Activated CD4-positive, alpha-beta T cell treated with anti-CD3 and anti-CD28 coated beads, Interleukin-2, amount 50 U/mL, for 48 hours (primary cell): ENCODE data around the gene ZMPSTE24.
A peak's percentile ranks its signal among the peaks of the same experiment; 100 is the strongest.
"Not testable (repeated sequence)": the region's sequence is repeated elsewhere in the genome, so short reads cannot be mapped to it uniquely, and the experiment has no call there.

ENCODE experiments used
- DNase-seq, 2 experiments: peaks; one replicate each; pipeline ENCODE4 v3.0.0-alpha.2; 2020

Gene ZMPSTE24

GRCh38 chr1:40318970-40319621 lies 61.1 kb downstream of the ZMPSTE24 start:
- DNase-seq, result no peak

DNA sequence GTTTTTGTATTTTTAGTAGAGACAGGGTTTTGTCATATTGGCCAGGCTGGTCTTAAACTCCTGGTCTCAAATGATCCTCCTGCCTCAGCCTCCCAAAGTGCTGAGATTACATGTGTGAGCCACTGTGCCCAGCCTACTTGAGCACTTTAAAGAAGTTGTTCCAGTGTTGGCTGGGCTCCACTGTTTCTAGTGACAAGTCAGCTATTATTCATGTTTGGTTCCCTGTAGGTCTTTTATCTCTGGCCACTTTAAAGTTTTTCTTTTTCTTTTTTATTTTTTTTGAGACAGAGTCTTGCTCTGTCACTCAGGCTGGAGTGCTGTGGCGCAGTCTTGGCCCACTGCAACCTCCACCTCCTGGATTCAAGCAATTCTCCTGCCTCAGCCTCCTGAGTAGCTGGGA lies 73.4 kb downstream of the ZMPSTE24 start:
- DNase-seq, result not testable (repeated sequence)

DNA sequence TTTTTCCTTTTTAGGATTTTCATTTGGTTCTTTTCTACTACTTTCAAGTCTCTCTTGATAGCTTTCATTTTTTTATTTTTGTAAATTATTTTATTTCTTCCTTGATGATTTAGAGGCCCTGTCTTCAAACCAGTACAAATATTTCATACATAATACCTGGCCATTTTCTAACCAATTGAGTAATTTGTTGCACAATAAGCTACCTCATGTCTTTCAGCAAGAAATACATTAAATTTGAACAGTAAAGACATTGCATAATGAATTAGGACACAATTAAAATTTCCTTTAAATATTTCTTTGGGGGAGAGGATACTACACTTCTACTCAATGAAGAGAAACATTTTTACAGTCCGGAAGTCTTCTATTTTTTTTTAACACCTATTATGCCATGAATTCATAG lies 74.7 kb downstream of the ZMPSTE24 start:
- DNase-seq, result no peak

DNA sequence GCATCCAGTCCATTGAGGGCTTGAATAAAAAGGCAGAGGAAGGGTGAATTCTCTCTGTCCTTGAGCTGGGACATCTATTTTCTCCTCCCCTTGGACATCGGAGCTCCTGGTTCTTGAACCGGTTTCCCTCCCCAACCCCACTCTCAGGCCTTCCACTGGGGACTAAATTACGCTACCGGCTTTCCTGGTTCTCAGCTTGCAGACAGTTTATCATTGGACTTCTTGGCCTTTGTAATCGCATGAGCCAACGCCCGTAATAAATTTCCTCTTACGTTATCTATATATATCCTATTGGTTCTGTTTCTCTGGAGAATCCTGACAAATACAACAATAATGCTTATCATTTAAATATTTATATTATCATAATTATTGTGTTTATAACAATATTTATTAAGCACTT lies 79.4 kb downstream of the ZMPSTE24 start:
- DNase-seq, result no peak

DNA sequence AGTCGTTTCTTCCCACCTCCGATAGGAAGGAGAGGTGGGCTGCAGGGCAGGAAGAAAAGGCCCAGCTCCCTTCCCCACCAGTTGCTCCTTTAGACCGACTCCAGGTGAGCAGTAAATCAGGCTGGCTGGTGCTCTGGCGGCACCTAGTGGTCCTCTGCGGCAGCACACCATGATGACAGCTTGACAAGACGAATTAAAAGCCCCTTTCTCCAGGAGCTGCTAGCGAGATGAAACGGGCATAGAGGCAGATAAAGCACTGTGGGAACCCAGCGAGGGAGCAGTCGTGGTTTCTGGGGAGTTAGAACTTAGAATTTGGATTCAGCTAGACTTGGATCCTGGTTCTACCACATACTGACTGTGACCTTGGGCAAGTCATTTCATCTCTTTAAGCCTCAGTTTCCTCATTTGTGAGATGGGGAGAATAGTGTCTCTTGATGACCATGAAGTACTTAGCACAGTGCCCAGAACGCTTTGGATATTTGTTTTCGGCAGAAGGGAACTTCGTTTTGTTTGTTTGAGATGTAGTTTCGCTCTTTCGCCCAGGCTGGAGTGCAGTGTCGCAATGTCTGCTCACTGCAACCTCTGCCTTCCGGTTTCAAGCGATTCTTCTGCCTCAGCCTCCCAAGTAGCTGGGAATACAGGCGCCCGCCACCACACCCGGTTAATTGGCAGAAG lies 80.8 kb downstream of the ZMPSTE24 start:
- DNase-seq, result peak; percentile 94 to 96

- DNase-seq, result no peak
Measured at GRCh38 chr1:40339420-40340323, 81.6 kb downstream of the ZMPSTE24 start.

- peak in 1 of 2 experiments; percentile 8 for DNase-seq
Measured at GRCh38 chr1:40341491-40342380, 83.7 kb downstream of the ZMPSTE24 start.

- not testable (repeated sequence) for DNase-seq
Measured at GRCh38 chr1:40342381-40342717, 84.3 kb downstream of the ZMPSTE24 start.
